CD4-positive, alpha-beta T cell treated with Interferon alpha-2 for 1 hour (primary cell): Measurements from ENCODE around the gene TMEM17.
A peak's percentile ranks its signal among the peaks of the same experiment; 100 is the strongest.

Experiments
- DNase-seq, 2 donors: peaks; one replicate each; pipeline ENCODE4 v3.0.0-alpha.2; 2020 to 2022

TMEM17 gene

DNA sequence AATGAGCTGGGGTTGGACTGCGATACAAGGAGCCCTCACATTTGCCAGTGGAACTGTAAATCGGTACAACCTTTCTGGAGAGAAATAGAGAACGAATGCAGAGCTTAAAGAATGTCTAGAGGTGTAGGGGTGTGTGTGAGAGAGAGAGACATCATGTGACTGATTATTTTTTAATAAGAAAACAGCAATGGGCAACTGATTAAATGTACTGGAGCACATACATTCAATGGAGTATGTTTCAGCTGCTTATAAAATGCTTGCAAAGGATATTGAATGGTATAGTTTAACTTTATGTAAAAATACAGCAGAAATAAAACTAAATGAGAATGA is 391 bp upstream of the TMEM17 start:
- no peak for DNase-seq

DNA sequence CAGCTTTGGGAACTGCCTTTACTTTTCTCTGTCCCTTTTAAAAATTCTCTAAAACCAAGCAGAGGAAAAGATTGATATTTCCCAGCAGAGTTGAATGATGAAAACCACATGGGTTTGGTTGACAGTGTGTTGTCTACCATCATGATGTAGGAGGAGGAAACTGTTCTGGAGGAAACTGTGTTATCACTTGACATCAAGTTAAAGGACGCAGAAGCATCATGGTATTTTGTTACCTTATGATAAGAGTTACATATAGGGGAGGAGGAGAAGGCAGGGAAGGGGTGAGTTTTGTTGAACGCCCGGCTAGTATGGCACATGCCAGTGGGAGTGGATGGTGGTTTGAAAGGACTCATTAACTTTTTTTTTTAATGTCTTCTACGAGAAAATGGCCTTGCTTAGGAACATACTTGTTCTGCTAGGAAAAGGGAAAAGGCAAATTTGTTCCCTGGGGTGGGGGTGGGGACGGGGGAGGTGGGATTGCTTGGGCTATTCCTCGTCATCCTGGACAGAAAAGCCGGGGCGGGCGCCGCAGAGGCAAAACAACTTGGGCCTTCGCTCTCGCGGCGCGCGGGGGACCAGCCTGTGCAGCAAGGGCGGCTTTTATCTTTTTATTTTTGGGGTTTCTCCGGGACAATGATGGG is 766 bp downstream of the TMEM17 start:
- DNase-seq: no peak

DNA sequence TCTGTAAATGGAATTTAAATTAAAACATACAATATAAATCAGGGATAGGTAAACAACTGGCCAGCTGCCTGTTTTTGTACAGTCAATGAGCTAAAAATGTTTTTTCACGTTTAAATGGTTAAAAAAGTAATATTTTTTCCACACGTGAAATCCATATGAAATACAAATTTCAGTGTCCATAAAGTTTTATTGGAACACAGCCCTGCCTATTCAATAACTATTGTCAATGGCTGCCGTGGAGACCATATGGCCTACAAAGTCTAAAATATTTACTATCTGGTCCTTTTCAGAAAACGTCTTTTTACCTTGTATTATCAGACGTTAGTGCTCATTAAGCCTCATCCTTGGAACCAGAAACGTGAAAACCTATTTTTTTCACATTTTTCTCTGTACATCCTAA is 1.3 kb downstream of the TMEM17 start:
- no peak for DNase-seq

DNA sequence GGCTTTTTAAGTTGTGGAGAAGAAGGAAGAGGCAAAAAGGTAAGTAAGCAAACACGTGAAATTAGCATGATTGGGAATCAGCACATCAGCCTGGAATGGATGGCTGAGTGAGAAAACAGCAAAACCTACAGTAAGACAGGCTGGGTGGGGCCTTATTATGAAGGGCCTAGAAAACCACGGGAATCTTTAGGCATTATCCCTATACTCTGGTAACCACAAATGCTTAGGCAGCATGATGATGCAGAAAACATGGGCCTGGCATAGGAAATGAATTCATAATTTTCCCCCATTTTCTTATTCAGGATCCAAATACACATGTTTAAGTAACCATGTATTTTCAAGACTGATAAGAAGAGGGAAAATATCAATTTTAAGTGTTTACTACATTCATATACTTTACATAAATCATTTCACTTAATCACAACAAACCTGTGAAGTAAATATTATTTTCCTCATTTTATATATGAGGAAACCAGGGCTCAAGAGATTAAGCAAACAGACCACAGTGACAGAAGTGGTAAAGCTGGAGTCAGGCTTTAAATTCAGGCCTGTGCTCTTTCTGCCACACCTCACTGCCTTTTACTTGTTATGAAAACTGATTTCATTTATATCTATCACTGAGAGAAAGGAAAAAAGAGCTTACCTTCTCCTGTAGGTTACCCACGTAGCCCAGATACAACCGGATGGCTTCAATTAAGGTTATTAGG is 4.0 kb downstream of the TMEM17 start:
- DNase-seq: no peak

DNA sequence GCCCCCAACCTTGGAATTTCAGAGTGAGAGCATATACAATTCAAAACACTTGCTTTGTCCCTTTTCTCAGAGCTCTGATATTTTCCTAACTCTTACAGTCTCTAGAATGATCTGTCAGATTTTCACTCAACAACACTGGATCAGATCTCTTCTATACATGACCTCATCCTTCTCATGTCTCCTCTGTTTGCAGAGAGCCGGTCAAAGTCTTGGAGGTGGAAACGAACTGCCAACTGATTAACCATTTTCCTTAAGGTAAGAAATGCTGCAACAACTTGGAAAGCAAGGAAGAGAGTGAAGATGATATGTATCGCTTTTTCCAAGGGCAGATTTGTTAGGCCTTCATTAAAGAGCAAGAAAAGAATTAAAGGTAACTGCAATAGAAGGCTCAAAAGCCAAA is 4.9 kb downstream of the TMEM17 start:
- no peak for DNase-seq

DNA sequence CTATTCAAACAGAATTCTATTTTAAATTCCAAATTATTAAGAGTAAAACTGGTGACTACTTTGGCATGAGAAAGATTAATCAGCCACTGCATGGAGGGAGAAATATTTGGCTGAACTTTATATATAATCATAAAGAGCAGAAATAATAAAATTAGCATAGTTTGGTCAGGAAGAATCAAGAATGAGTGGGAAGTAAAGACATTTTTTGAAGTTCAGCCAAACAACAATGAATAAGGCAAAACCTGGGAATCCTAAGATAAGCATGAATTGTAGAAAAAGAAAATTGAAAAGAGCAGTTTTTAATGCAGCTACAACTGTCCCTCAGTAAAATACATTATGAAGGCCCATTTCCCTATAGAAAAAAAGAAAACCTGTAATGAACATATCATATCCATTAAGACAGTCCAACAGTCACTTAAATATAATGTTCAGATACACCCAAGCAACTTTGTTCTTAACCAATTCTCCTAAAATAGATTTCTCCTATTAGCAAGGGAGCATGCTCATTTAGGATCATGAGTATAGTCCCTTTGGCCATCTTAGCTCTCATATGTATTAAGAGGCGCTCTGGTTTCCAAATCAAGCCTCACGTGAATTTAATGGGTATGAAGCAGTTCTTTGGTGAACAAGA is 6.5 kb downstream of the TMEM17 start:
- no peak for DNase-seq

DNA sequence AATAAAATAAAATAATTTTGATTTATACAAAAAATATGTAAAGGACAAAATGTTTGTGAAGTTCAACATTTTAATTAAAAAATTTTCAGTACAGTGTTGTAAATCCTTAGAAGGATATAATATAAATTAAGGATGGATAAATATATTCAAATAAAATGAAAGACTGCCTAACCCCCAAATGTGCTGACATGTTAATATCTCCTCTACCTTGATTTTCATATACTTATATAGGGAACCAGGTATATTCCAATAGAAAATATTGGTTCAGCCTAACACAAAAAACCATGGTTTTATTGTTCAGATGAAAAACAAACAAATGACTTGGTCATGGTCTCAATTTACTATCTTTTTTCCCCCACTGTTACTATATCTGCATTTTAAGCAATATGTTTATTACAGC is 7.3 kb downstream of the TMEM17 start:
- no peak for DNase-seq

DNA sequence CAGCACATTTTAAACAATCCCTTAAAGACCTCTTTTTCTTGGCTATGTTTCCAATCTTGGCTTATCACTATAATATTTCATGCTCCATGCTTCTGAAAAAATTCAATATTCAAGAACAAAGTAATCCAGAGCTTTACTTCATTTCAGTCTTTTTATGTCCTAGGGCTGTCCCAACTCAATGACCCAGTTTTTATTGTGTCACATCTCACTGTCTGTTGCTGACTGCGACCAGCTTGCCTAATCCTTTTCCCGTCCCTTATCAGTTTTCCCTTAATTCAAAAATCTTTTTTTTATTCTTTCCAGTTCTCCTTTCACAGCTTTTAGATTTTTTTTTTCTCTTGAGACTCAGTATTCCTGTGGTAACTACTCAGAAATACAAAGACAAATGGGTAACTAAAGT is 10.2 kb downstream of the TMEM17 start:
- no peak for DNase-seq

DNA sequence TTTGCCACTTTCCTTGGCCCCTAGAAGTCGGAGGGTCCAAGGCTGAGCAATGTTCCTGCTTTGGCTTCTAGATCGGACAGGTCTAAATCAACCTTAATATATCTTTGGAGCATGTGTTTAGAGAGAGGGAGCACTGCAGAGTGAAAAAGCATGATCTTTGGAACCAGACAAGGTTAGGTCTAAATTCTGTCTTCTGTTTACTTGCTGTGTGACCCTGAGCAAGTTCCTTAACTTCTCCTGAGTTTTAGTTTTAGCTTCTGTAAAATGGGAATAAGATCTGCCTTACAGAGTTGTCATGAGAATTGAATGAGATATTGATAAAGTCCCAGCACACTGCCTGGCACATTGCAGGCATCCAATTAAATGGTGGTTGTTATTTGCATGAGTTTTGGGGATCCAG is 13.9 kb downstream of the TMEM17 start:
- DNase-seq: no peak

DNA sequence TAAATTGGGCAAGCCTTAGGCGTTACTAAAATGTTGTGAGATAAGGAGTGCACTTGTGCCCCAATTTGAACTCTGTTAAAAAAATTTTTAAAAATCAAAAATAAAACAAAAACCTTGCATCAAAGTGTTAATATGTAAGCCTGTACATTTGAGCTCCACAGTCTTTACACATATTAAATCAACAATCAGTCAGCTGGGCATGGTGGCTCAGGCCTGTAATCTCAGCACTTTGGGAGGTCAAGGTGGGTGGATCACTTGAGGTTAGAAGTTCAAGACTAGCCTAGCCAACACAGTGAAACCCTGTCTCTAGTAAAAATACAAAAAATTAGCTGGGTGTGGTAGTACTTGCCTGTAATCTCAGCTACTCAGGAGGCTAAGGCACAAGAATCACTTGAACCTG is 16.3 kb downstream of the TMEM17 start:
- no peak for DNase-seq

DNA sequence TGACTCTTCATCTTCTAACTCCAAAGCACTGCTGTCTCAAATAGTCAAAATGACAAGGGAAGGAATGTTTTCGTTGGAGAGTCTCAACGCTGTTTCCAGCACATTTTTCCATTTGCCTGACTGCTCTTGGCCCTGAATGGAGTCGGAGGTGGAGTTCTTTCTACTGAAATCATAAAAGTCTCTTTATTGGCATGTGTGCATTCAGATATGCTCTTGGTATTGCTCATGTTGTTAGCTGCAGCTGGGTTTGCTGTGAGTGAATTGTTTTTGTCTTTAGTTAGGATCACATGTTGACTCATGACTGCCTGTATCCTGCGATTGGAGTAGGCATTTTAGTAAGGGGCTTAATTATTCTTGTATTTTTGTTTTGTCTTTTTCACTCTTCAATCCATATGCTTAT is 16.8 kb downstream of the TMEM17 start:
- no peak for DNase-seq

DNA sequence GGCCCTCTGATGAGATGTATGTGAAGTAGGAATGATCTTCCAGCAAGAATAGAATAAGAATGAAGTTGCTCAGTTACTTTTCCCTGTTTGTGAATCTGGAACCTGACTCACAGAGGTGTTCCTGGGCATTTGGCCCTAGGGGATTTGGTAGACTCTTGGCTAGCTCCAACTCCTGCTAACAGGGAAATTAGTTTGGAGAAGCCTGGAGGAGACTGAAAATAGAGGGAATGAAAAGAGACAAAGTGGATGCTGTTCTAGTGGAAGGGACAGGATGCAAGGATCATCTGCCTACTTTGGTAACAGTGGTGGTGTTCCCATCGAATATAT is 19.6 kb downstream of the TMEM17 start:
- DNase-seq: no peak

DNA sequence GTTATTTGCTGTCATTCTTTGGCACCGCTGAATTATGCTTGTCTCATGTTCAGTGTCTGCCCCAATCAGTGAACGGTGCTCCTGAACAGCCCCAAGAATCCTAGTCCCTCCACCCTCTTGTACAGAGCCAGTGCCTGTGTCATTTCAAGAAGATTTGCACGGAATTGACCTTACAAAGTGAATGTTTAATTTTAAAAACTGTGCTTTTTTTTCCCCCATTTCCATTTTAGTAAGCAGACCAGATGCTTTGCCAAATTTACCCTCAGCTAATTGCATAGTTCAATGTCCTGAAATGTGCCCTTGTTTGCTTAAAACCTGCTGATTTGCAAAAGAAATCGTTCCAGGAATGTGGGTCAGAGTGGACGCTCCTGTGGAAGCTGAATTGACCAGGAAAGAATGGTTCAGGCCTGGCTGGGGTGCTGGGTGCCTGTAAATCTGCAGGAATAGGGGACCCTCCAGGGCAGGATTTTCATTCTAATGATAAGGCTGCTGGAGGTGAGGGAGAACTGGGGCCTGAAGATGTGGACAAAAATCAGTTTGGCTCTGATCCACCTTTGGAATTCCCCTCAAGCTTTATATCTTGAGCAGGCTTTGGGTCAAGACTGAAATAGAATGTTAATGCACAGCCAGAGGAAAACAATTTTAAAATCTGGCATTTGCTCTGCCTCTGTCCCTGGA is 20.1 kb downstream of the TMEM17 start:
- no peak for DNase-seq

DNA sequence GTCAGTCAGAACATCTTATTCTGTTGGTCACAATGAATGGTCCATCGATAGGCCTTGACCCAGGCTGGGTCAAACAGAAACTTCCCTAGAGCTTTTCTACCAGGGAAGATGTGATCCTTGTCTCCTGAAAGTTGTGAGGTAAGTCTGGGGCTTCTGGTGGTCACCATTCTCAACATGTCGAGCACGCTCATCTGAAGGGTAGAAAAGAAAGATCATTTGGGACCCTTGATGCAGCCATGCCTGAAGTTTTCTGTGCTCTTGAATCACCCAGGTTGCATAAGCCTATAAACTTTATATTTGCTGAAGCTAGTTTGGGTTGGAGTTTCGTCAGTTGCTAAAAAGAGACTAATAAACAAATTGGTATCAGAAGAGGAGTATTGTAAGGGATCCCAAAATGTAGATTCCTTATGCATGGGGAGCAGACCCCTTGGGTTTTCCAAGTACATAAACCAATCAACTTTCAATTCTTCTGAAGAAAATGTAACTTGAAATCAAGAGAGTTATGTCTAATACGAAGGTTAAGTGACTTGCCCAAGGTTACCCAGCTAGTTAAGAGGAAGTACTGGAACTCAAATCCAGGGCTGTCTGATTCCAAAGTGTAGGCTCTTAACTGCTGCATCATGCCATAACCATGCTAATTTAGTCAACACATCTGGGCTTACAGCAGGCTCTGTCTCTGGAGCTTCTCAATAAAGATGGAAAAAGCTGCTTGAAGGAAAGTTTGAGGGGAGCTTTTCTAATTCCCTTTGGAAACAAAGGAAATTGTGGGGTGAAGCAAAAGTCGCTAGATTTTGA is 23.2 kb downstream of the TMEM17 start:
- DNase-seq: no peak

DNA sequence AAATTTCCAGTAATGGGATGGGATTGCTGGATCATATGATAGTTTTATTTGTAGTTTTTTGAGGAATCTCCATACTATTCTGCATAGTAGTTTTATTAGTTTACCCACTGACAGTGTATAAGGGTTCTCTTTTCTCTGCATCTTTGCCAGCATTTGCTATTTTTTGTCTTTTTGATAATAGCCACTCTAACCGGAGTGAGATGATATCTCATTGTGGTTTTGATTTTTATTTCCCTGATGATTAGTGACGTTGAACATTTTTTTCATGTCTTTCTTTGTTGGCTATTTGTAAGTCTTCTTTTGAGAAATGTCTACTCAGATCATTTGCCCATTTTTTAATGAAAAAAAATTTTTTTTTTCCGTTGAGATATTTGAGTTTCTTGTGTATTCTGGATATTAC is 26.1 kb downstream of the TMEM17 start:
- no peak for DNase-seq

DNA sequence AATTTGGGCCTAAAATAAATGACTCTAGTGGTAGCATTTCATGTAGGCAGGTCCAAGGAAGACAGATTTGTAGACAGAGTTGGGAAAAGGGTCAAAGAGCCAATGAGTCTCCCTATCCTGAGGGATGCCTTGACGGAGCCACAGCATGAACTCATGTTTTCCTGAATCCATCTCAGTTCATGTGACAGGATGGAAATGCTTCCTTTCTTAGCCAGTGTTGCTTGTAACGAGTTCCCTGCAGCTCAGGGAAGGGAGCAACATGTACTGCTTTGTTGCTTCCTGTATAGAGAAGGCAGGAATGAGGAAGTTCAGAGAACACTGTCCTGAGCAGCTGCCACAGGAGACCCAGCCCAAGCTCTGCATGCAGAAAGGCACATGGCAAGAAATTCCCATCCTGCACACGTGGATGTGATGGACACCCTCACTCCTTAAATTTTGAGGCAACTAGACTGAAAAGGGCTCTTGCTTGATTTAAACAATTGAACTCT is 27.9 kb downstream of the TMEM17 start:
- no peak for DNase-seq

DNA sequence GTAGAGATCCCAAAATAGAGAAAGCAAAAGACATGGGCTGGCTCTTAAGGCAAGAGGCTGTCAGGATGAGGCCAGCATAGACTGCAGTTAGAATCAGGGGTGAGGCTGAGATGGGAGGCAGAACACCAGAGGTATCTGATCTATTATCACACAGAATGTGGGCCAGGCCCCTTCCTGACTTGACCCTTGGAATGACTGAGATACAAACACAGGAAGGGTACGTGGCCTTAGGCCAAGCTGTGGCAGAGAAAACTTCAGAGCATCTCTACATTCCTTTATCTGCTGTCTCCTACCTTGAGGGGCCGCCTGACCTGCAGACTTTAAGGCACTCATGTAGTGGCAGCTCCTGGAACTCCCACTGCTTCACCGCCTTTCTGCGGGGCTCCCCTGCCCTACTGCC is 28.4 kb downstream of the TMEM17 start:
- DNase-seq: no peak

DNA sequence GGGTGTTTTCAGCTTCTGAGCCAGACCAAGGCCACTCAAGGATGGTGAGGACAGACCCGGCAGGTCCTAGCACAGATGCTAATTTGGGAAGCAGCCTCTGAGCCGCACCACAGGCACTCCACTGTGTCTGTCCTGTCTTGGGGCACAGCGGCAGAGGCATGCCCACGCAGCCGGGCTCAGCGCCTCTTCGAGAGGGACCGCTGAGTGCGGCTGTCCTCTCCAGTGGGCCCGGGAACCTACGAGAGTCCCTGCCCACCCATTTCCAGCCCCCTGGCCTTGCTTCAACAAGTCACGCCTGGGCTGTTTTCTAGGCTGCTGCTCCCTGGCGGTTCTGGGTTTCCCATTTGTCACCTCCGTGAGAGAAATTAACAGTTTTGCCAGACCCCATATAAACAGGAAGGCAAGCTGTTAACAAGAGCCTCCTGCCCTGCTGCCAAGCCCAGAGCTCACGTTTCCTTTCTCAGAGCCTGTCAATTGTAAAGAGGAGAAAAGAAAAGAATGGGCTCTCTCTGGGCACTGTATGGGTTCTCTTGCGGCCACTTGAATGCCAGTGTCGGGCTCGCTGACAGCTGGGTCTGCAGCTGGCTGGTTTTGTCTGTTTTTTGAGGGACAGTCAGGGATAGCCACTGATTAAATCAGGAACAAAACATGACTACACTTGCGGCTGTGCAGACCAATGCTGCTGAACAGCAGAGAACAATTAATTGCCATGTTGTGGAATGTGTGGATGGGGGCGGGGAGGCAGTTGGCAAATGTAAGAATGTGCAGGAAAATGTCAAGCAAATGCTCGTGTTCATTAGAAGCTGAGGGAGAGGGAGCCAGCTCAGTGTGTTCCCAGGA is 30.6 kb downstream of the TMEM17 start:
- peak; percentile 5 to 19 for DNase-seq

DNA sequence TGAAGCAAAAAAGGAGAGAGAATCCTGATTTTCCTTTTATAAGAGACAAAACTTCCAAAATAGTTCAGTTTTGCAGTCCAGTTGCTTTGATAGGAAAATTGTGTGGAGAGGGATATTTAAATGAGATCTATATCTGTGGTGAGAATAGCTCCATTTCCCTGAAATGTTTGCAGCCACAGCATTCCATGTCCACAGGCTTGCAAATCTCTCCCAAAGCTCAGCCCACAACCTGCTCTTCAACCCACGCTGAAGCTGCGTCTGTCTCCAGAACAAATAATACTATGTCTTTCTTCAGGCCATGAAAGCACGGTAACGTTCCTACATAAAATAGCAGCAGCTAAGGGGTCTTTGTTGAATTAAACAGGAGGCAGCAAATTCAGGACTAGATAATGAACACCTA is 31.8 kb downstream of the TMEM17 start:
- no peak for DNase-seq

DNA sequence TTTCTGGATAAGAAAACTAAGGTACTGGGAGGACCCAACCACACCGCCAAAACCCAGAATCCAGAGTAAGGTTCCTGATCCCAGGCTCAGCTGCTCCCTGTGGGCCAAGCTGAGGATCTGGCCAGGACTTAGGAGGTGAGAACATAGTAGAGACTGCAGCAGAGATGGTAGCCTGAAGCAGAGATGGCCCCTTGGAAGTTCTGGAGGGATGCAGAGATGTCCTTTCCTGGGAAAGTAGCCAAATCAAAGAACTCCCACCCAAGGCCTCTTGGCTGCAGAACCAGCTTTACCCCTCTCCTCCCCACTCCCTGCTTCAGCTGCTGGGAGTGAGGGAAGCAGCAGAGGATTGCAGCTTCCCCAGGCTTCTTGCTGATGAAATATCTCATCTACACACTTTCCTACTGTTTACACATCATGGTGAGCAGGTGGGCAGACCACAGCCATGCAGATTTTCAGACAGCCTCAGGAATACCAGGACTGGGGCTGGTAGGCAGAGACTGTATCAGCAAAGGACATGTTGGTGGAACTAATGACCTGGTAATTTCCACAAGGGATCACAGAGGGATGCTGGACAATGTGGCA is 32.7 kb downstream of the TMEM17 start:
- DNase-seq: no peak

DNA sequence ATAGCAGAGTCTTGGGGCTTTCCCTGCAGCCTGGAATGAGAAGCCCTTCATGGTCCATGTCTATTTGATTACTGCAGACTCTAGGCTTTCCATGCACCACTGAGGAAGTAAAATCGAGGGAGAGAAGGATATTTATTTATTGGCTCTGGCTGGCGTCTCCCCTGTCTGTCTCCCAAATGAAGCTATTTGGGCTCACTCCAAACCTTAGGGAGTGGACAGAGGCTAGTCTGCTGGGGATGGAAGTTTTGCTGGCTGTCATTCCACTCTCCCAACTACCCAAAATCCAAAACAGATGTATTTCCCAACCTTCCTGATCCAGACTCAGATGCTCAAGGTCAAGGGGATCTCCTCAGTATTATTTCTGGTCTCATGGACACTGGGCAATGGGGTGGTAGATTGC is 33.7 kb downstream of the TMEM17 start:
- DNase-seq: no peak

DNA sequence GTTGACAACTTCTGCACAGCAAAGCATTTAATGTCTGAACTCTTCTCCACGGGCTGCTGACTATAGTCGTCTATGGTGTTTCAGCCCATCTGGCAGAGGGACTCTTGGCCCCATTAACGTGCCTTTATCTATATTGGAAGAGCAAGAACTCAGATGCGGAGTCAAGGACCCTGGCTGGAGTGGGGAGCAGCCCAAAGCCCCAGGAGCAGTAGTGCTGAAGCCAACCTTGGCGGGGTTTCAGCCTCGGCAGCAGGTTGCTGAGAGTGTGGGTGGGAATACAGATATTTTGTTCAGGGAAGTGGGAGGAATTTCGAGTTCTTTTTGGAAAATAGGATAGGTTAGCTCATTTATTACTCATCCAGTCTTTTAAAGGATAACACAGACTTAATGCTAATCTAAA is 34.2 kb downstream of the TMEM17 start:
- no peak for DNase-seq
